UCSD-AML1 (cell line): ENCODE results near the gene PIK3R3.

Source experiments
- DNase-seq: peaks from one replicate; lab custom pipeline; 2025; ENCODE audit not compliant: unreplicated experiment; lab: John Stamatoyannopoulos, UW

The PIK3R3 gene

DNA sequence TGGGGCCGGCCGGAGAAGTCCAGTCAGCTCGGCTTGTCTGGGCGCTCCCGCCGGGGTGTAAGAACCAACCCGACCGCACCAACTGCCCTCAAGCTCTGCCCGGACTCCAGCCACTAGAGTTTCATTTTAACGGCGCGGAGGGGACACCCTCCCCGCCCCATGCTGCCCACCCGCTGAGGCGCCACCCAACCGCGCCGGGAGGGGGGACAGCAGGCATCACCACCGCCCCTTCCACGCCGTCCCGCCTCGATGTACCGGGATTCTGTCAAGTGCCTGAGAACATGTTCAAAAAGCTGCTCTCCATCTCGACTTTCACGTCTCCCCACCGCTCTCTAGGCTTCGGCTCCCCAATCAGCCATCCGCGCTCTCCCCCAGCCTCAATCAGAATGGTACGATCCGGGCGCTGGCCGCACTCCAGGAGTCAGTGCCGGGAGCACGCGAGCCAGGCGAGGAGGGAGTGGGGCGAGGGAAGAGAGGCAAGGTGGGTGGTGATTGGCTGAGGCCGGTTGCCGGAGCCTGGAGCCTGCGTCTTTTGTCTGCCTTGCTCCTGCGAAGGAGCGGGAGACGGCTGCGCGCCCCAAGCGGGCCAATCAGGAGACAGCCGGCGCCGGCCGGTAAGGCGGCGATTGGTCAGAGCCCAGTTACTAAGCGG is at the start of gene PIK3R3:
PIK3R3 (minus strand) TSS at position 101 of the 652 bp plus-strand sequence. CDS start 677 bp downstream, outside the sequence.
- peak; percentile 97 for DNase-seq

DNA sequence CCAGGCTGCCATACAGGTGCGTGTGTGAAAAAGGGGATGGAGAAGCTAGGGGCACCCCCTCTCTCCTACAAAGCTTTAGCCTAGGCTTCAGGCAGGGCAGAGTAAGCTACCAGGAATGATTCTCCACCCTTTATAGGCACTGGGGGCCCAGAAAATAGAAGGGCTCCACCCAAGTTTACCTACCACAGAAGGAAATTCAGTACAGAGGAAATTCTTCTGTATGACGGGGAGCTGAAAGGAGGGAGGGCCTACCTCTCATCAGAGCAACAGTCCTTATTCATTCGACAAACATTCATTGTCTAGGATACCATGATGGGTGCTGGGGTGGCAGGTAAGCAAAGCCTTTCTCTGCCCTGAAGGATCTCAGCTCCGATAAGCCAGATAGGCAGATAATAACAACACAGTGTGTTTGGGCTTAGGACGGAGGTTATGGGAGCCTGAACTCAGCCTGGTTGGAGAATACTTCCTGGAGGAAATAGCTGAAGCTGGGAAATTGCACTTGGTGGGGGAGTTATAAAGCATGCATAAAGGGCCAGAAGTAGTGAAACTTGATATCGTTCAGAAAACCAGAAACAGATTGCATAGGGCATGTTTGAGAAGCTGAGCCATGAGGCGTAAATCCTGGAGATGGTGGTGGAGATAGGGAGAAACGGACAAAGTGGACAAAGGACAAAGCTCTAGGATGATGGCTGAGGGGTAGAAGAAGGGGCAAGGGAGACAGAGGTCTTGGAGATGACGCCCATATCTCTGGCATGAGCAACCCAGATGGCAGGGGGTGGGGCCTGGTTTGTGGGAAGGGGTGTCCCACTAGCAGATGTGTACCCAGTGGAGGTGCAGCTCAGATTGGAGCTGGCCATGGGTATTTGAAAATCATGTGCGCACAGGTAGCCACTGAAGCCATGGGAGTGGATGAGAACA is 49.2 kb upstream of the PIK3R3 start:
- DNase-seq: no peak

DNA sequence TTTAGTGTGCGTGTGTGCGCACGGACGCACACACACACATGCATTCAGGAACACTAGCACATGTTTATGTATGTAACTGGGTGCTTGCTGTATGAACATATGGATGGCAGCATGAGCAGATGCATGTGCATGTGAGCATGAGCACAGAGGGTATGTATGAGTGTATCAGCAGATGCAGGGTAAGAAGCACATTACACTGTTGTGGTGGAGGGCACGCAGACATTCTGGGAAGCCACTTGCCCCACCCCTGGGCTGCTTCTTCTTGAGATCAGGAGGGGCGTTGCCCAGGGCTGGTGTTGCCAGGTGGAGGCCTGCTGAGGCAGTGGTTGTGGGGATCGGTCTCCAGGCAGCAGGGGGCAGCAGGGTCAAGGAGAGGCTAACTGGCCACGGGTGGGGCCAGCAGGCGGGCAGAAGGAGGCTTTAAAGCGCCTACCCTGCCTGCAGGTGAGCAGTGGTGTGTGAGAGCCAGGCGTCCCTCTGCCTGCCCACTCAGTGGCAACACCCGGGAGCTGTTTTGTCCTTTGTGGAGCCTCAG is 47.7 kb upstream of the PIK3R3 start:
- peak; percentile 30 for DNase-seq

GRCh38 chr1:46179138-46180081 is 47.0 kb upstream of the PIK3R3 start:
- peak; percentile 69 for DNase-seq

GRCh38 chr1:46176211-46176865 is 43.9 kb upstream of the PIK3R3 start, which contains the start of gene P3R3URF:
Gene P3R3URF, minus strand, starts transcription at chr1:46176488. Its CDS starts 17 bp downstream, at chr1:46176471.
- no peak for DNase-seq

DNA sequence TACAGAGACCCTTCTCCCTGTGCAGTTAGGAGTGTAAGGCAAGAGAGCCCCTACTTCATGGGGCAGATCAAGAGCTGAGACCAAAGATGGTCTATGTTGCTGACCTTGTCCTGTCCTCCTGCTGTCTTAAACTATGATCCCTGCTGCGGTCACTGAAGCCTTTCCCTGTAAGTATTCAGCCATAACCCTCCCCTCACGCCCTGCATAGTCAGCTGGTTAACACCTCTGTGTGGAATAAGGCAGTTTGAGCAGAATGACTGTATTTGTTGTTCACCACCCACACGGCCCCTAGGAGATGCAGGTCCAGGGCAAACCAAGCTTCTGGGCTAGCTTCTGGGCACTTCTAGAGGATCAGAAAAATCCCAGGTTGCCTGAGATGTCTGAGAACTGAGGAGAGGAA is 42.8 kb upstream of the PIK3R3 start:
- no peak for DNase-seq

- DNase-seq: no peak
Measured at GRCh38 chr1:46174448-46175231, 42.2 kb upstream of the PIK3R3 start, which contains the start of gene TSPAN1. Gene TSPAN1, plus strand, starts transcription at chr1:46175087. Its CDS starts 6,021 bp downstream, at chr1:46181108.

DNA sequence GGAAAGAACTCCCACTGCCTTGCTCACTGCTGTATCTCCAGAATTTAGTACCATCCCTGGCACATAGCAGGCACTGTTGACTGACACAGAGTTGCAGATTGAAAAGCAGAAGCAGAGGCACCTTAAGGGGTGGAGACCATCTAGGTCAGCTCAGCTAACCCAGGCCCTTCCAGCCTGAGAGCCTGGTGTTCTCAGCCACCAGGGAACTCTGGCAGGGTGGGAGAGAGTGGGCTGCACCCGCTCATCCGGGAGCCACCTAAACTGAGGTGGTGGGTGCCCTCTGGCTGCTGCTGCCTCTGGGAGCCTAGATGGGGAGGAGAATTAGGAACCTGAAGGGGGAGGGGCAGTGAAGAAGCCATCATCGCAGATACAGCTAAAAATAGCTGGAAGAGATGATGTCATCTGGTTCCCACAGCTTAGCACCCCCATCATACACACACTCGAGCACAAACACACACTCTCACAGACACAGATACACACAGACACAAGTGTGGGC is 41.0 kb upstream of the PIK3R3 start:
- no peak for DNase-seq

GRCh38 chr1:46172321-46172720 is 39.9 kb upstream of the PIK3R3 start:
- no peak for DNase-seq

DNA sequence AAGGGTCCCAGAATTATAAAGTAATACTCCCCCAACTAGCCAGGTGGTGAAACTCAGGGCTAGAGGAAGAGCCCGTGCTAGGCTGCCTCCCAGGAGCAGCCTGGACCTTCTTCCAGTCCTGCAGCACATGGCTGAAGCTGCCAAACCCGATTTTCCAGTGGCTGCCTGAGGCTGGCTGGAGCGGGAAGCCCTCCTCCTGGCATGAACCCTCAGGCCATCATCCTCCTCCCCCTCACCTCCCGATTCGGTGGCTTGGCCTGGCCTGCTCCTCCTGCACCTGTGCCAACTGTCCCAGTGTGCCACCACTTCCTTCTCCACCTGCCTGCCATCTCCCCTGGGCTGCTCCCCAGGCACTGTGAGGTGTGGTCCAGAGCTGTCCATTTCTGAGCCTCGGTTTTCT is 39.4 kb upstream of the PIK3R3 start:
- no peak for DNase-seq

DNA sequence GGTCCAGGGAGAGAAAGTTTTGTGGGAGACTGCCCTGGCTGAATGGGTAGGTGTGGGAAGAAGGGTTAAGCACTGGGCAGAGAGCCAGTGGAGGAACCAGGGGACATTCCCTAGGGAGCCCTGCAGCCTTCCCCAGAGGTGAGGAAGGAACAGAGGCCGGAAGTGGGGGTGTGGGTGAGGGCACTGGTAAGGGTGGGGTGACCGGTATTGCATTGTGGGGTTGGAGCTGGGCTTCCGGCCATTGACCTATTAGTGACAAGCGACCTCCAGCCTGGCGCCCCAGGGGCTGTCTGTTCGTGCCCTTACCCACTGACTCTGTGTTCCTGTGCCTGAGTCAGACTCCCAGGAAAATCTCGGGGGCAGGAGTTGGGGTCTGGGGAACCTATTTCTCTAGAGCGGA is 38.9 kb upstream of the PIK3R3 start:
- DNase-seq: peak; percentile 59

DNA sequence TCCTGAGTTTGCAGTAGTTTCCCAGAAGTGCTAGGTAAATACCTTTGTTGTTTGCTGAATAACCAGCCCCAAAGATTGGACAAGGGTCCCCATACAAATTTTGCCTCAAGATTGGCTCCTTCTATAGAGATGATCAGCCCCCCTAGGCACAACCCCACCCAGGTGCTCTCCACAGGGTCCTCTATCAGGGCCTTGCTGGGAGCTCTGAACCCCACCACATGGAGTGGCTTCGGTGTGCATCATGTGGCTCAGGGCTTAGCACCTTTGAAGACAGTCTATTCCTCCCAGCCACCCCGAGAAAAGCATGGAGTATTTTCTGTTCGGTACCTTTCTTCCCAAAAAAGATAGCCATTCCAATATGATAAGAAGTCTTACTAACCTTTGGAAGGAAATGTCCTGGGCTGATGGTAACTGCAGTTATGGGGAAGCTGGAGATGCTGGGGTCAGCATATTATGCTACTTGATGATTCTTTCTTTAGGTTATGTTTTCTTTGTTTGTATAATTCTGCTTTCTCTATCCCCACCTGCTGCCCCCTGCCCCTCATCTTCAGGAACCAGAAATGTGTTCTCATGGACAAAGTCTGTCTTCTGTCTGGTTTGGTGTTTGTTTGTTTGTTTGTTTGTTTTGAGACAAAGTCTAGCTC is 37.5 kb upstream of the PIK3R3 start:
- DNase-seq: no peak

DNA sequence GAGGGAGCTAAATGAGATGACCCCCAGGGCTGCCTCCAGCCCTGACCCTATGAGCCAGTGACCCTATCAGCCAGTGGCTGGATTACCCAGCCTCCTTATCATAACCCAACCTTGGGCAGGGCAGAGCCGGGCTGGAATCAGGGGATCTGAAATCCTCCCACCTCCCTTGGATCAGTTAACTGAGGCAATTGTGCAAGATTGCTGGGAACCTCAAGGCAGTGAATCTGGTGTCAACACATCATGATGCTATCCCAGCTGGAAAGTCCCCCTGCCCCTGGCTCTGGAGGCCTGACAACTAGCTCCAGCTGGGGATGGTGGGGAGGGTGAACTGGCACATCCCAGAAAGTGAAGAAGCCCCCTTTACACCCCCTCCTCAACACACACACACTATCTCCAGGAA is 36.0 kb upstream of the PIK3R3 start:
- no peak for DNase-seq

GRCh38 chr1:46166521-46167462 is 34.4 kb upstream of the PIK3R3 start:
- peak; percentile 52 for DNase-seq

- no peak for DNase-seq
Measured at GRCh38 chr1:46160212-46160611, 27.8 kb upstream of the PIK3R3 start.

DNA sequence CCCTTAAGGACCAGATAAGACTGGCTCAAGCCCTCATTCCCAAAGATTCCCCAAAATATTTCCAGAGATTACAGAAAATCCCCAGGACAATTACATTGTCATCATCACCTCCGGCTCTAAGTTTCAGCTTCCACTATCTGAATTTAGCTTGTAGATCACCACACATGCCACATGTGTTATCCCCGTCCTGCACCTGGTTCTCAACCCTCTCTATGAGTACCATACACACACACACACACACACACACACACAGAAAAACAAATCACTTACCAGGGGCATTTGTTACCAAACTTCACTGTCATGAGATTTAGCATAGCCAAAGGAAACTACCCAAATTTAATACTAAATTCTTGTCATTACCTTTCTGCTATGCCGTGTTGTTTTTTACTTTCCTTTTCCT is 27.1 kb upstream of the PIK3R3 start:
- no peak for DNase-seq
